Measurements from ENCODE around the gene VPS26B. TPM values are rescaled to one million over a fixed set of nuclear protein-coding genes. Genes with fewer than 3 reads are reported as not detected.

Gene VPS26B
- total RNA-seq, 1 experiment from 2014 or later = 28.6 TPM

- Histone ChIP-seq H4K20me1 (ENCODE audit: insufficient read depth) (no peaks in the 10 kb centered on the region), H3K79me2 (ENCODE audit: low read depth) (no peaks in the 10 kb centered on the region), H3K4me1 (replicated peaks; ENCODE audit: insufficient read depth) (no peaks in the 10 kb centered on the region), H3F3A (ENCODE audit: insufficient read depth, low read depth) (no peaks in the 10 kb centered on the region), H3K4me2 (no peak overlapping the region), H3K9me2 (ENCODE audit: insufficient read depth) (no peaks in the 10 kb centered on the region), H3K9me3 (ENCODE audit: insufficient read depth, low read depth) (no peaks in the 10 kb centered on the region), H3K4me3 (no peak overlapping the region), H3K36me3 (ENCODE audit: low read depth) (no peaks in the 10 kb centered on the region), H3K27me3 (ENCODE audit: insufficient read depth, low read depth) (no peaks in the 10 kb centered on the region), H2AFZ (no peak overlapping the region), H3K27ac (no peak overlapping the region)
- ChIA-PET POLR2A (ENCODE audit: unreplicated experiment) (no interaction called here), CTCF (no interaction called here)
- no peak for DNase-seq
- intact Hi-C loops (cut with micrococcal nuclease; ENCODE audit: unreplicated experiment) = no loop called here
- no TSS peak for BruUV-seq (replicated peaks)
- no peak for TF ChIP-seq EZH2 (IDR thresholded peaks at IDR 0.05; ENCODE audit: low read depth)
Measured at GRCh38 chr11:134246100-134246499, 21.6 kb downstream of the VPS26B start.

GRCh38 chr11:134246678-134247077 lies 22.2 kb downstream of the VPS26B start:
- no TSS peak for BruUV-seq (replicated peaks)
- intact Hi-C loops (cut with micrococcal nuclease; ENCODE audit: unreplicated experiment) = no loop called here
- POLR2A ChIA-PET (ENCODE audit: unreplicated experiment) = no interaction called here

GRCh38 chr11:134248910-134249480 lies 24.5 kb downstream of the VPS26B start:
- no peaks in the 10 kb centered on the region for H4K20me1 ChIP-seq (ENCODE audit: insufficient read depth)
- CTCF ChIA-PET = no interaction called here
- intact Hi-C loops (cut with micrococcal nuclease; ENCODE audit: unreplicated experiment) = no loop called here
- H3K27me3 ChIP-seq (ENCODE audit: insufficient read depth, low read depth) = no peaks in the 10 kb centered on the region
- no TSS peak for BruUV-seq (replicated peaks)
- H3K79me2 ChIP-seq (ENCODE audit: low read depth) = 0 out of 2 replicates have a peak, but pooled peaks cover 2% of the 10 kb centered on the region
- H3K4me3 ChIP-seq = no peak overlapping the region
- no peaks in the 10 kb centered on the region for H3K9me2 ChIP-seq (ENCODE audit: insufficient read depth)
- H3K4me1 ChIP-seq (replicated peaks; ENCODE audit: insufficient read depth) = peaks cover 6% of the 10 kb centered on the region; the same call in 1 of the 2 replicates
- no peak overlapping the region for H2AFZ ChIP-seq
- POLR2A ChIA-PET (ENCODE audit: unreplicated experiment) = no interaction called here
- H3K9me3 ChIP-seq (ENCODE audit: insufficient read depth, low read depth) = no peaks in the 10 kb centered on the region
- TF ChIP-seq CTCF (conservative IDR thresholded peaks at IDR 0.05) (no peak), EZH2 (IDR thresholded peaks at IDR 0.05; ENCODE audit: low read depth) (no peak)
- no peaks in the 10 kb centered on the region for H3K36me3 ChIP-seq (ENCODE audit: low read depth)
- H3K4me2 ChIP-seq = no peak overlapping the region
- DNase-seq = no peak
- H3F3A ChIP-seq (ENCODE audit: insufficient read depth, low read depth) = no peaks in the 10 kb centered on the region
- H3K27ac ChIP-seq = no peak overlapping the region

More at GRCh38 chr11:134246678-134247077, 22.2 kb downstream of the VPS26B start:
- H3K36me3 ChIP-seq (ENCODE audit: low read depth) = no peaks in the 10 kb centered on the region
- H3F3A ChIP-seq (ENCODE audit: insufficient read depth, low read depth) = no peaks in the 10 kb centered on the region
- CTCF ChIA-PET = no interaction called here
- H3K4me1 ChIP-seq (replicated peaks; ENCODE audit: insufficient read depth) = no peaks in the 10 kb centered on the region
- no peak overlapping the region for H3K27ac ChIP-seq
- no peak for DNase-seq
- TF ChIP-seq CTCF (conservative IDR thresholded peaks at IDR 0.05) (no peak), EZH2 (IDR thresholded peaks at IDR 0.05; ENCODE audit: low read depth) (no peak)
- H3K4me3 ChIP-seq = no peak overlapping the region
- no peak overlapping the region for H3K4me2 ChIP-seq
- no peaks in the 10 kb centered on the region for H3K27me3 ChIP-seq (ENCODE audit: insufficient read depth, low read depth)
- H3K9me3 ChIP-seq (ENCODE audit: insufficient read depth, low read depth) = no peaks in the 10 kb centered on the region
- no peaks in the 10 kb centered on the region for H3K9me2 ChIP-seq (ENCODE audit: insufficient read depth)
- no peaks in the 10 kb centered on the region for H4K20me1 ChIP-seq (ENCODE audit: insufficient read depth)
- no peak overlapping the region for H2AFZ ChIP-seq
- no peaks in the 10 kb centered on the region for H3K79me2 ChIP-seq (ENCODE audit: low read depth)

- BruUV-seq (replicated peaks) = no TSS peak
- H3K4me3 ChIP-seq = no peak overlapping the region
- H3K36me3 ChIP-seq (ENCODE audit: low read depth) = no peaks in the 10 kb centered on the region
- H4K20me1 ChIP-seq (ENCODE audit: insufficient read depth) = no peaks in the 10 kb centered on the region
- ChIA-PET POLR2A (ENCODE audit: unreplicated experiment) (no interaction called here), CTCF (no interaction called here)
- intact Hi-C loops (cut with micrococcal nuclease; ENCODE audit: unreplicated experiment) = loop anchor here (5.0 kb wide), 1 partner anchor 82 kb away; the partner anchor contains the start of gene GLB1L2
- no peaks in the 10 kb centered on the region for H3K9me3 ChIP-seq (ENCODE audit: insufficient read depth, low read depth)
- no peak for DNase-seq
- no peak overlapping the region for H3K27ac ChIP-seq
- H3K4me1 ChIP-seq (replicated peaks; ENCODE audit: insufficient read depth) = peaks cover 15% of the 10 kb centered on the region
- no peaks in the 10 kb centered on the region for H3K27me3 ChIP-seq (ENCODE audit: insufficient read depth, low read depth)
- no peaks in the 10 kb centered on the region for H3F3A ChIP-seq (ENCODE audit: insufficient read depth, low read depth)
- H3K4me2 ChIP-seq = no peak overlapping the region
- no peak for TF ChIP-seq EZH2 (IDR thresholded peaks at IDR 0.05; ENCODE audit: low read depth)
- no peak for TF ChIP-seq CTCF (conservative IDR thresholded peaks at IDR 0.05)
- H3K9me2 ChIP-seq (ENCODE audit: insufficient read depth) = no peaks in the 10 kb centered on the region
- peaks cover 14% of the 10 kb centered on the region for H3K79me2 ChIP-seq (ENCODE audit: low read depth)
- H2AFZ ChIP-seq = no peak overlapping the region
Measured at GRCh38 chr11:134250246-134250645, 25.8 kb downstream of the VPS26B start.

Data from PC-9 (cell line).